DOHH2 (cell line): Measurements from ENCODE around the gene ANKRD33.

Source experiments
- H3F3A ChIP-seq: fragments of 200-600 bp; sonication (generic), shearing (Covaris generic); 2 replicates; pipeline ENCODE4 v1.6.0; 2016; ENCODE audit warnings: antibody characterized with exemption, mild to moderate bottlenecking; ENCODE audit not compliant: control insufficient read depth, insufficient read depth
- H3K27ac ChIP-seq: fragments of 200-600 bp; sonication (generic); 2 replicates; pipeline ENCODE4 v1.5.1; 2014; ENCODE audit warnings: low read depth, mild to moderate bottlenecking, low read length, moderate library complexity
- H3K27me3 ChIP-seq: fragments of 200-600 bp; sonication (generic); 2 replicates; pipeline ENCODE4 v1.6.1; 2014; ENCODE audit warnings: mild to moderate bottlenecking, low read length, mixed read lengths; ENCODE audit not compliant: control insufficient read depth
- H3K36me3 ChIP-seq: fragments of 200-600 bp; sonication (generic); 2 replicates; pipeline ENCODE4 v1.6.1; 2014; ENCODE audit warnings: mild to moderate bottlenecking, low read length, moderate library complexity, mixed read lengths; ENCODE audit not compliant: control insufficient read depth
- H3K4me1 ChIP-seq: fragments of 200-600 bp; sonication (generic); 2 replicates; pipeline ENCODE4 v1.6.1; 2014; ENCODE audit warnings: mild to moderate bottlenecking, low read length, mixed read lengths; ENCODE audit not compliant: control insufficient read depth
- H3K4me2 ChIP-seq: fragments of 200-600 bp; sonication (generic); 2 replicates; pipeline ENCODE4 v1.6.0; 2014; ENCODE audit warnings: mild to moderate bottlenecking, low read length, moderate library complexity
- H3K4me3 ChIP-seq: fragments of 200-600 bp; sonication (generic); 2 replicates; pipeline ENCODE4 v1.5.1; 2014; ENCODE audit warnings: mild to moderate bottlenecking, low read length, mixed read lengths
- H3K79me2 ChIP-seq: fragments of 200-600 bp; sonication (generic); 2 replicates; pipeline ENCODE4 v1.6.1; 2014; ENCODE audit warnings: mild to moderate bottlenecking, low read length, mixed read lengths; ENCODE audit not compliant: control insufficient read depth
- H3K9me2 ChIP-seq: fragments of 200-600 bp; sonication (generic); replicated peaks from 2 replicates; pipeline ENCODE4 v1.6.1; 2014; ENCODE audit warnings: mild to moderate bottlenecking, low read length, mixed read lengths; ENCODE audit not compliant: control insufficient read depth
- H3K9me3 ChIP-seq: fragments of 200-600 bp; sonication (generic); 2 replicates; pipeline ENCODE4 v1.6.1; 2014; ENCODE audit warnings: antibody characterized with exemption, low read length, mixed read lengths; ENCODE audit not compliant: control insufficient read depth, insufficient read depth
- H4K20me1 ChIP-seq: fragments of 200-600 bp; sonication (generic); 2 replicates; pipeline ENCODE4 v1.6.0; 2014; ENCODE audit warnings: low read depth, mild to moderate bottlenecking, antibody characterized with exemption, low read length, moderate library complexity; ENCODE audit not compliant: control insufficient read depth, insufficient read depth
- EZH2phosphoT487 ChIP-seq: fragments of 200-600 bp; sonication (generic); IDR thresholded peaks from 2 replicates; pipeline ENCODE4 v1.6.1; 2017; ENCODE audit warnings: borderline replicate concordance, mild to moderate bottlenecking, antibody characterized with exemption, low read length, moderate library complexity, mixed read lengths
- TF ChIP-seq, protein P1 (sequence below): fragments of 200-600 bp; sonication (generic); IDR thresholded peaks from one replicate; pipeline ENCODE4 v1.5.1; 2014; ENCODE audit warnings: antibody characterized with exemption, mild to moderate bottlenecking, low read depth, low read length; ENCODE audit not compliant: poor library complexity, severe bottlenecking

Gene ANKRD33

DNA sequence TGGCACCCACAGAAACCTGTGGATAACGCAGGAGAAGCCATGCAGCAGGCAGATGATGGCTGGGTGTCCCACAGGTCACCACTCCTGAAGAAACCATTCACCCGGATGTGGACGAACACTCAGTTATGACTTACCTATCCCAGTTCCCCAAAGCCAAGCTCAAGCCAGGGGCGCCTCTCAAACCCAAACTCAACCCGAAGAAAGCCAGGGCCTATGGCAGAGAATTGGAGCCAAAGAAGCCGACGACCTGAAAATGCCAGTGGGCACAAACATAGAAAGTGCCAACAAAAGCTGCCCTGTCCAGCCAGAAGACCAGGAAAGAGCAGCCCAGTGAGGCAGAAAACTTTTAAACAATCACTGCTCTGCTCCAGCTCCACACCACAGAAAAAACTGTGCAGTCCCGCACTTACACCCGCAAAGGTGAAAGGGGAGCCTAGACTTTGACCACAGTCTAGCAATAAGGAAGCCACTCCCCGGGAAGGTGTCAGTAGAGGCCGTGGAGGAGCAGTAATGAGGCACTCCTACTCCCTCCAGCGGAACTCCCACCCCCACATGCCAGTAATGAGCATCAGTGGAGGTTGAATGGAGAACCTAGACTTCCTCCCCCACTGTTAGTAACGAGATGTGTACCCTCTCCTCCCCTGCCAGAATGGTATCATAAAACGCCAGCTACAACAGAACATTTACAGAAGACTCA lies 13.4 kb downstream of the ANKRD33 start:
- Histone ChIP-seq H3F3A (no peaks in the 10 kb centered on the region), H3K4me2 (no peak overlapping the region), H3K4me3 (no peak overlapping the region), H3K27ac (no peak overlapping the region), H3K27me3 (peaks cover 9% of the 10 kb centered on the region), H4K20me1 (no peaks in the 10 kb centered on the region), H3K9me3 (no peaks in the 10 kb centered on the region), H3K79me2 (no peaks in the 10 kb centered on the region), H3K36me3 (no peaks in the 10 kb centered on the region), H3K9me2 (no peaks in the 10 kb centered on the region), H3K4me1 (no peaks in the 10 kb centered on the region)
- TF ChIP-seq EZH2phosphoT487, result no peak
- TF ChIP-seq, protein P1, sequence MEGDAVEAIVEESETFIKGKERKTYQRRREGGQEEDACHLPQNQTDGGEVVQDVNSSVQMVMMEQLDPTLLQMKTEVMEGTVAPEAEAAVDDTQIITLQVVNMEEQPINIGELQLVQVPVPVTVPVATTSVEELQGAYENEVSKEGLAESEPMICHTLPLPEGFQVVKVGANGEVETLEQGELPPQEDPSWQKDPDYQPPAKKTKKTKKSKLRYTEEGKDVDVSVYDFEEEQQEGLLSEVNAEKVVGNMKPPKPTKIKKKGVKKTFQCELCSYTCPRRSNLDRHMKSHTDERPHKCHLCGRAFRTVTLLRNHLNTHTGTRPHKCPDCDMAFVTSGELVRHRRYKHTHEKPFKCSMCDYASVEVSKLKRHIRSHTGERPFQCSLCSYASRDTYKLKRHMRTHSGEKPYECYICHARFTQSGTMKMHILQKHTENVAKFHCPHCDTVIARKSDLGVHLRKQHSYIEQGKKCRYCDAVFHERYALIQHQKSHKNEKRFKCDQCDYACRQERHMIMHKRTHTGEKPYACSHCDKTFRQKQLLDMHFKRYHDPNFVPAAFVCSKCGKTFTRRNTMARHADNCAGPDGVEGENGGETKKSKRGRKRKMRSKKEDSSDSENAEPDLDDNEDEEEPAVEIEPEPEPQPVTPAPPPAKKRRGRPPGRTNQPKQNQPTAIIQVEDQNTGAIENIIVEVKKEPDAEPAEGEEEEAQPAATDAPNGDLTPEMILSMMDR, result no peak

DNA sequence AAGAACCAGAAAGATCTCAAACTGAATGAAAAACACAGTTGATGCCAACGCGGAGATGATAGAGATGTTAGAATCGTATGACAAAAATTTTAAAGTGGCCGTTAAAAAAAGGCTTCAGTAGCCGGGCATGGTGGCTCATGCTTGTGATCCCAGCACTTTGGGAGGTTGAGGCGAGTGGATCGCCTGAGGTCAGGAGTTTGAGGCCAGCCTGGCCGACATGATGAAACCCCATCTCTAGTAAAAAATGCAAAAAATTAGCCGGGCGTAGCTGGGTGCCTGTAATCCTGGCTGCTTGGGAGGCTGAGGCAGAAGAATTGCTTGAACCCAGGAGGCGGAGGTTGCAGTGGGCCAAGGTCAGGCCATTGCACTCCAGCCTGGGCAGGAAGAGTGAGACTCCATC lies 14.0 kb downstream of the ANKRD33 start:
- no peaks in the 10 kb centered on the region for H3K36me3 ChIP-seq
- no peaks in the 10 kb centered on the region for H3K9me3 ChIP-seq
- no peak overlapping the region for H3K4me2 ChIP-seq
- no peaks in the 10 kb centered on the region for H3K9me2 ChIP-seq
- no peaks in the 10 kb centered on the region for H3F3A ChIP-seq
- H3K79me2 ChIP-seq, result no peaks in the 10 kb centered on the region
- peaks cover 6% of the 10 kb centered on the region for H3K27me3 ChIP-seq
- no peaks in the 10 kb centered on the region for H4K20me1 ChIP-seq
- H3K27ac ChIP-seq, result no peak overlapping the region
- H3K4me3 ChIP-seq, result no peak overlapping the region
- no peaks in the 10 kb centered on the region for H3K4me1 ChIP-seq
- TF ChIP-seq, protein P1, result no peak
- no peak for TF ChIP-seq EZH2phosphoT487

DNA sequence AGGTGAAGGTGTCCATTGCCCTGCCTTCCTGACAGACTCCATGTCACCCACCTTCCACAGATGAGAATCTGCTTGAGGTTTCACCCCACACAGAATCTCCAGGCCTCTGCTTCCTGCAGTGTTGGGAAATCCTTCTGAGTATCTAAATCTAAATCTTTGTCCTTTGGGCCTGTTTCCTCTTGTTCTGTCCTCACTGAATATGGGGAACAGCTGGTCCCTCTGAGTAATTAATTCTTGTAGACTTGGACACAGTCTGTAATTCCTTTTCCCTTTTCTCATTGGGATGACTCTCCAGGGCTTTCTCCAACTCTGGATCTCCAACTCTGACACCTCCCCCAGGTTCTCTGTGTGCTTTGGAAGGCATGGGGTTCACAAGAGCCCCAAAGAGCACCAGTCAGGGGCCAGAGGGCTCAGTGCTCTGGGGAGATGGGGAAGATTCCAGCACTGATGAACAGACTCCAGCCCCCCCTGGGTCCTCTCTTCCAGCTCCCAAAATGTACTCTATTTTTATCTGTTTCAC lies 17.1 kb downstream of the ANKRD33 start:
- TF ChIP-seq EZH2phosphoT487, result no peak
- TF ChIP-seq, protein P1, result no peak
- H3K9me2 ChIP-seq, result no peaks in the 10 kb centered on the region
- no peaks in the 10 kb centered on the region for H3K4me1 ChIP-seq
- H3K4me2 ChIP-seq, result no peak overlapping the region
- H3K79me2 ChIP-seq, result no peaks in the 10 kb centered on the region
- no peak overlapping the region for H3K27ac ChIP-seq
- no peaks in the 10 kb centered on the region for H3K9me3 ChIP-seq
- no peaks in the 10 kb centered on the region for H3K36me3 ChIP-seq
- H3K4me3 ChIP-seq, result no peak overlapping the region
- H4K20me1 ChIP-seq, result no peaks in the 10 kb centered on the region
- no peaks in the 10 kb centered on the region for H3F3A ChIP-seq
- peaks cover under 1% of the 10 kb centered on the region; the same call in 1 of the 2 replicates for H3K27me3 ChIP-seq
